GM19238 (cell line): ENCODE measurements around the gene FIBCD1.
"Not testable (repeated sequence)": the region's sequence is repeated elsewhere in the genome, so short reads cannot be mapped to it uniquely, and the experiment has no call there.

Experiments used
- DNase-seq: peaks from one replicate; pipeline ENCODE4 v3.0.0; 2011; ENCODE audit warnings: low spot score; ENCODE audit not compliant: insufficient read length

FIBCD1 gene

GRCh38 chr9:130954925-130955324, 15.9 kb upstream of the FIBCD1 start:
- not testable (repeated sequence) for DNase-seq

GRCh38 chr9:130954317-130954716, 15.3 kb upstream of the FIBCD1 start:
- no peak for DNase-seq

DNA sequence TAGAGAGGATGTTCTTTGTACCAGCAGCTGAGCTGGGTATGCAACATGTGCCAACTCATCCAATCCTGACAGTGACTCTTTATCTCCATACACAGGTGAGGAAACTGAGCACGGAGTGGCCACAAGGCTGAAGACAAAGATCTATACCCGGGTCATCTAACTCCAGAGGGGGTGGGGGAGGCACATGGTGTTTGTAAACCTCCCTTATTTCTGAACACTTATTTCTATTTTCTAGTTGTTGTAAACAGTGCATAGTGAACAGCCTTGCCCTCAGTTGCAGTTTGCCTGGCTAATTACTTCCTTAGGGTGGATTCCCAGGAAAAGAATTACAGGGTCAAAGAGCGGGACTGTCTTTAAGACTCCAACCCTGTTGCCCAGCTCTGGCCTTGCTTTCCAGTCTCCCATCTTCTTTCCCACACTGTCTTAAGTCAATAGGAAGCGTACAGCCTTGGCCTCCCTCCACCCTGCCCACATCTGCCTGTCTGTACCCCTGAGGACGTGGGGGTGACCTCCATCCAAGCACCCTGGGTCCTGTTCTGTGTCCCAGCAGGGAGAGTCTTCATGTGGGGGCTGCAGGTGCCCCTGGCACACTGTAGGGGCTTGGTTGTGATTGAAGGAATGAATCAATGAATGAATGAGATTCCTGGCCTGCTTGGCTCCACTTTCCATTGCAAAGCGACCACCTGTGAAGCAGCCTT, 13.2 kb upstream of the FIBCD1 start:
- DNase-seq, result no peak

GRCh38 chr9:130950039-130950311, 10.9 kb upstream of the FIBCD1 start:
- no peak for DNase-seq

- DNase-seq, result no peak
These were observed 10.4 kb upstream of the FIBCD1 start for GRCh38 chr9:130949188-130950038.

- DNase-seq, result no peak
These were observed 9.2 kb upstream of the FIBCD1 start for GRCh38 chr9:130948266-130948665.

GRCh38 chr9:130947618-130948140, 8.6 kb upstream of the FIBCD1 start:
- DNase-seq, result no peak

DNA sequence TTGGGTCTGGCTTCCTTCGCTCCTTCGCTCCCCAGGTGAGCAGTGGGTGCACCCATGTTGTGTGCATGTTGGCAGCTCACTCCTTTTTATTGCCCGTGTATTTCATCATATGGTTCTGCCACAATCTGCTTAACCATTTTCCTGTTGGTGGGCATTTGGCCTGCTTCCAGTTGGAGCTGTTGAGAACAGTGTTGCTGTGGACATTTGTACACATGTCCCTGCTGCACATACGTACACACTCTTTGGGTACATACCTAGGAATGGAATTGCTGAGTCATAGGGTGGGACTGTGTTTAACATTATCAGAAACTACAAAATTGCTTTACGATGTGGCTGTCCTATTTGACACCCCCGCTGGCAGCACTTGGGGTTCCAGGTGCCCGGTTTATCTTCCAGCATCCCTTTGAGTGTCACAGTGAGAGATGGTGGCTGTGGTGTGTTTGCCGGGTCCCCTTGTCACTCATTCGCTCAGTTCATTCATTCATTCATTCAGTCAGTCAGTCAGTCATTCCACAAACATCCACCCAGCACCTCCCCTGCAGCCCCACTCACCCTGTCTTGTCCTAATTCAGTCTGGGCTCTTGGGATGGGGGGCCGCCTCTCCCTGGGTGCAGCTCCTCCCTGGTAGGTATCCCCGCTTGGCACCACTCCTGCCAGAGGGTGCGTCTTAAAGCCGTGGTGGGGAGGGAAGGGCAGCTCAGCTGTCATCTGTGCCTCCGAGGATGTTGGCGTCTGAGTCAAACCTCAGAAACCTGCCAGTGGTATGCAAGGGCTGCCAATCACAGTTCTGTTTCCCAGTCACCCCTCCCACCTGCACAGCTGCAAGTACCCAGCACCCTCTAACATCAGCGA, 7.9 kb upstream of the FIBCD1 start:
- no peak for DNase-seq

DNA sequence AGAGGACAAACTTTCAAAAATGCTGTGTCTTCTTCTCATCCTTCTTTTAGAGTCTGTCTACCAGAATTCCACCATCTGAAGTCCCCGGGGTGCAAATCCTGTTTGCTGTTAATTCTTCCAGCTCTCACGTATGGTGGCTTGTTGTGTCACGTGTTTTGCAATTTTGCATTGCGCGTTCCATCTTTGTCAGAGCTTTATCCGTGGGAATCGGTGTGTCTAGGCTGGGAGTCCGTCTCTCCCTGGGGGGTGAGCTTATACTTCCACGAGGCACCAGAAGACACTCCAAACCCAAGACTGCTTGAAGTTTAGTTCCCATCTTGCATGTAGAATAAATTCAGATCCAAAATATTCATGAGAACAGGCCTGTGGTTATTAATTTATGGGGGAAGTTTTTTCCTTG, 6.1 kb upstream of the FIBCD1 start:
- no peak for DNase-seq

DNA sequence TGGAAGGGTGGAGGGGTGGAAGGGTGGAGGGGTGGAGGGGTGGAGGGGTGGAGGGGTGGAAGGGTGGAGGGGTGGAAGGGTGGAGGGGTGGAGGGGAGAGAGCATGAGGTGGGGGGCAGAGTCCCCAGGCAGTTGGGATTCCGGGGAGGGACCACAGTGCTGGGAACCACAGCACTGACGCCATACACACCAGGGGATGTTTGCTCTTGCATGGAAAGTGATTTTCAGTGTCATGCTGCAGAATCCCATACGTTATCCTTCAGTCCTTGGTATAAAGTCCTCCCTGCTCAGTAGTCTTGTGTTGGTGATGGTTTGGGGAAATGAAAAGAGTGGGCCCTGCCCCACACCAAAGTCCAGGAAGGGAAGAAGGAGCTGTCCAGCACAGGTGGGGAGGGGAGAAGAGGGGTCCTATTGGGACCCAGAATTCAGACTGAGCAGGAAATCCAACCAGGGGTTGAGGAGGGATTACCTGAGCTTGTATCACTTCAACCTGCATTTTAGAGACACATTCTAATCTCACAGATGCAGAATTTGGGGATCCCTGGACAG, 5.5 kb upstream of the FIBCD1 start:
- DNase-seq, result no peak

DNA sequence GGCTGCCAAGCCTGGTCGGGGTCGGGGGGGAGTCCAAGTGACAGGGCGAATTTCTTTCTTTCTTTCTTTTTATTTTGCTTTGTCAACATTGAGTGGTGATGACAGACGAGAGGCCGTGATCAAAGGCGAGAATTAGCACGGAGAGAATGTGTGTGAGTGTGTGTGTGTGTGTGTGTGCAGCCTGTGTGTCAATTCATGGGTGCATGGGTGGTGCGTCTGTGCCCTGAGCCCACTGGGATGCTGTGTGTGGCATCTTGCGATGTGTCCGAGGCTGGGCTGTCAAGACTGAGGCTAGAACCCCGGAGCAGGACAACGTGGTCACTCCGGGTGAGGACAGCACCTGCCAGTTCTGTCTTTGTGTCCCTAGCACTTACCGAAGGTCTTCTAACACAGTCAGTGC, 4.7 kb upstream of the FIBCD1 start:
- no peak for DNase-seq

DNA sequence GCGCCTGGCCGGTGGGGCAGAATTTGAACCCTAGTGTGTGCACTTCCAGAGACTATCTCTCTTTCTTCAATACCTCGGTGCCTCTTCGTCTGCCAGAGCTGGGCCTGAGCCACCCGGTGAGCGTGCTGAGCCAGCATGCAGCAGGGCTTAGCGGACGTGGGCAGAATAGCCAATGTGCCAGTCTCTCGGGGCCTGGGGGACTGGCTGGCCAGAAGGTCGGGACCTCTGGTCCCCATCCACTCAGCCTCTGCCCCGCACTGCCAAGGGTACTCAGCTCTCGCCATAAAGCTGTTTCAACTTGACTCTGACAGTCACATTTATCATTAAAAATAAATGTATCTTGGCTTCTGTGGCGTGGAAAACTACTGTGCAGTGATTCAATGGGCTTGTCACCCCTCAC, 4.2 kb upstream of the FIBCD1 start:
- DNase-seq, result no peak

DNA sequence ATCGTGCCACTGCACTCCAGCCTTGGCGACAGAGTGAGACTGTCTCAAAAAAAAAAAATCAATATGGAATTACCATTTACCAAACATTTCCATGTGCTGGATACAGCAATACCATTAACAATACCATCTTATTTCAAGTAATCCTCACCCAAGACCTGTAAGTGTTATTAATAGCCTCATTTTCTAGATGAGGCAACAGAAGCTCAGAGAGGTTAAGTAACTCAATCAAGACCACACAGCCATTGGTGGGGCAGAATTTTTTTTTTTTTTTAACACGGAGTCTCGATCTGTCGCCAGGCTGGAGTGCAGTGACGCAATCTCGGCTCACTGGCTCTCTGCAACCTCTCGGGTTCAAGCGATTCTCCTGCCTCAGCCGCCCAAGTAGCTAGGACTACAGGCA, 3.6 kb upstream of the FIBCD1 start:
- DNase-seq, result no peak

- DNase-seq, result no peak
These were observed 3.0 kb upstream of the FIBCD1 start for GRCh38 chr9:130942084-130942483.

DNA sequence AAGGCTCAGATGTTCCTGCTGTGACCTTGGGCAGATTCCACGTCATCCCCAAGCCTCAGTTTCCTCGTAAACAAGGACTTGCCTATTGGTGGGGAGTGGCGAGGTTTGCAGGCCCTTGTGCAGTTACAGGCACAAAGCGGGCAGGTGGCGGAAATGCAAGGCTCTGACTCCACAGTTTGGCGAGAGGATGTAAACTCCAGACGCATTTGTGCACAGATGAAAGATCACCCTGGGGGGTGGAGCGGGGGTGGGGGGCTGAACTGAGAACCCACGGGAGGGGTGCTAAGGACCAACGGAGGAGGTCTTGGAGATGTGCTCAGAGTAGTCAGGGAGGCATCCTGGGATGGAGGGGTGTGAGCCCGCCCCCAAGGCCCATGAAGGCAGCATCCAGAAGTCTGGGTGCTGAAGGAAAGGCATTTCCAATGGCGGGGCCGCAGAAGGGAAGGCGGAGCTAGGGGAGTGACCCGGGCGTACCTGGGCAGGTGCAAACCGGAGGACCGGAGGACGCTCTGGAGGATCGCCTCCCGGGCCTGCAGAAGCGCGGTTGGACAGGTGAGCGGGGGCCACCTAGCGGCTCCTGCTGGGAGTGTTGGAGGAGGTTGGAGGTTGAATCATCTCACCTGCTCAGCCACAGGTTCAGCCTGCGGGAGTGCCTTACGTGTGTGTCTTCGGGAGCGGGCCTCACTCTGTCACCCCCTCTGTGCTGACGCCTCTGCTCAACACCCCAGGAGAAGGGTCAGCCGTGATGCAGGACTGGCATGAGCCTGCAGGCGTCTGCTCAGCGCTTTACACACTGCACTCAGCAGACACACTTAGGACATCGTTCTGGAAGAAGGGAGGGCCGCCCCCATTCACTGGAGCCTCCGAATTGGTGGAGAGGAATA, 1.9 kb upstream of the FIBCD1 start:
- peak; percentile 87 for DNase-seq

DNA sequence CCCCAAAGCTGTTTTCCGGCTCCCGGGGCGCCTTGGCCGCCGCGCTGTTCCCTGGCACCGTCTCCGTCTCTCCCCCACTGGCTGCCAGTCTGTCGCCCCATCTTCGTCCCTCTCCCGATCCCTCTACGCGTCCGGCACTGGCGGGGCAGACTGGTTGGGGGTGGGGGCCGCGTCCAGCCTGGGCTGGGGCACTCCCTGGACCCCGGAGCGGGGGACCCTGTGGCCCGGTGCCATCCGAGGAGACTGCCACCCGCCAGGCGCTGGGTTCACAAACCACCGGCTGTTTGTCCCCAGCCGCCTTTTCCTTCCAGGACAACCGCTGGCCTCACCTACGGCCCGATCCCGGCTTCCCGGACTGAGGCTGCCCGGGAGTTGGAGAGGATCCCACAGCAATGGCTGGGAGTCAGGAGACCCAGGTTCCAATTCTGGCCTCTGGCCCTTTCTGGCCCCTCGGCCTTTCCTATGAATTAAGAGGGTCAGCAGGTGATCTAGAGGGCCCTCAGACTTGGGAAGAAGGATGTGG, 1.0 kb upstream of the FIBCD1 start:
- DNase-seq, result no peak

DNA sequence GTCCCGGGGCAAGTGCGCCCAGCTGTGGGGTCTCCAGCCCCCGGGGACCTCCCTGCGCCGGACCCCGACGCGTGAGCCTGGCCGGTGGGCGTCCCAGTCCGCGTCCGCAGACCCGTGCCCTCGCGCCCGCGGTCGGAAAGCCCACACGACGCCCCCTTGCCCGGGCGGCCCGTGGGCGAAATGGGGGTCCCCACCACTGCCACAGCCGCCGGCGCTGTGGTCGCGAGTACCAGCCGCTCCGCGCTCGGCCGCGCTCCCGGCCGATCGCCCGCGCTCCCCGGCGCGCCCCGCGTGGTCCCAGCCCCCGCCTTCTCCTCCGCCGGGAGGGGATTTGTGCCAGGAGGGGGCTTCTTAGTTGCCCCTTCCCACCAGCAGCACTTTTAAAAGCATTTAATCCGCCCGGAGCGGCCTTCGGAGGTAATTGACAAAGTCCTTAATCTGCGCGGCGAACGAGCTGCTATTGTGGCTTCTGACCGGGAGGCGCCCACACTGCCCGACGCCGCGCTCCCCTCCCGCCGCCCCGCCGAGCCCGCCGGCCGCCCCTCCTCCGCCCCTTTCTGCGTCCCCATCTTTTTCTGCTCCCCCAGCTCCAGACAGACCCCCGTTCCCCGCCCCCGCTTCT, 469 bp upstream of the FIBCD1 start:
- no peak for DNase-seq

- no peak for DNase-seq
These were observed 829 bp downstream of the FIBCD1 start for GRCh38 chr9:130938184-130938651.

GRCh38 chr9:130937146-130938076, 1.6 kb downstream of the FIBCD1 start:
- no peak for DNase-seq
